Measurements from ENCODE around the gene DNAI1.
"Not testable (repeated sequence)": the region's sequence is repeated elsewhere in the genome, so short reads cannot be mapped to it uniquely, and the experiment has no call there.

The DNAI1 gene

GRCh38 chr9:34526026-34526425 lies 67.4 kb downstream of the DNAI1 start:
- in situ Hi-C loops (cut with MboI; ENCODE audit: low sequenced_read_pairs): no loop called here

- in situ Hi-C loops (cut with MboI; ENCODE audit: low sequenced_read_pairs): not testable (repeated sequence)
Measured at GRCh38 chr9:34532041-34532440, 73.4 kb downstream of the DNAI1 start.

GRCh38 chr9:34536685-34537084 lies 78.1 kb downstream of the DNAI1 start:
- in situ Hi-C loops (cut with MboI; ENCODE audit: low sequenced_read_pairs): no loop called here

- in situ Hi-C loops (cut with MboI; ENCODE audit: low sequenced_read_pairs): no loop called here
Measured at GRCh38 chr9:34540827-34541226, 82.2 kb downstream of the DNAI1 start.

- in situ Hi-C loops (cut with MboI; ENCODE audit: low sequenced_read_pairs): no loop called here
Measured at GRCh38 chr9:34541540-34541939, 82.9 kb downstream of the DNAI1 start.

- in situ Hi-C loops (cut with MboI; ENCODE audit: low sequenced_read_pairs): no loop called here
Measured at GRCh38 chr9:34544035-34544434, 85.4 kb downstream of the DNAI1 start.

GRCh38 chr9:34545497-34545896 lies 86.9 kb downstream of the DNAI1 start:
- in situ Hi-C loops (cut with MboI; ENCODE audit: low sequenced_read_pairs): no loop called here

GRCh38 chr9:34546102-34546833 lies 87.7 kb downstream of the DNAI1 start:
- in situ Hi-C loops (cut with MboI; ENCODE audit: low sequenced_read_pairs): no loop called here

- in situ Hi-C loops (cut with MboI; ENCODE audit: low sequenced_read_pairs): no loop called here
Measured at GRCh38 chr9:34546834-34547827, 88.5 kb downstream of the DNAI1 start.

- in situ Hi-C loops (cut with MboI; ENCODE audit: low sequenced_read_pairs): no loop called here
Measured at GRCh38 chr9:34547960-34548611, 89.5 kb downstream of the DNAI1 start.

- in situ Hi-C loops (cut with MboI; ENCODE audit: low sequenced_read_pairs): no loop called here
Measured at GRCh38 chr9:34549407-34549732, 90.8 kb downstream of the DNAI1 start.

GRCh38 chr9:34550016-34550680 lies 91.5 kb downstream of the DNAI1 start:
- in situ Hi-C loops (cut with MboI; ENCODE audit: low sequenced_read_pairs): no loop called here

- in situ Hi-C loops (cut with MboI; ENCODE audit: low sequenced_read_pairs): no loop called here
Measured at GRCh38 chr9:34550681-34551270, 92.2 kb downstream of the DNAI1 start.

GRCh38 chr9:34551751-34552605 lies 93.4 kb downstream of the DNAI1 start:
- in situ Hi-C loops (cut with MboI; ENCODE audit: low sequenced_read_pairs): no loop called here

- in situ Hi-C loops (cut with MboI; ENCODE audit: low sequenced_read_pairs): no loop called here
Measured at GRCh38 chr9:34552606-34552981, 94.0 kb downstream of the DNAI1 start.

- in situ Hi-C loops (cut with MboI; ENCODE audit: low sequenced_read_pairs): no loop called here
Measured at GRCh38 chr9:34552986-34553385, 94.4 kb downstream of the DNAI1 start.

- in situ Hi-C loops (cut with MboI; ENCODE audit: low sequenced_read_pairs): no loop called here
Measured at GRCh38 chr9:34553511-34554021, 95.0 kb downstream of the DNAI1 start.

GRCh38 chr9:34554211-34555001 lies 95.8 kb downstream of the DNAI1 start:
- in situ Hi-C loops (cut with MboI; ENCODE audit: low sequenced_read_pairs): no loop called here

- in situ Hi-C loops (cut with MboI; ENCODE audit: low sequenced_read_pairs): no loop called here
Measured at GRCh38 chr9:34555002-34555348, 96.4 kb downstream of the DNAI1 start.

Measured in HL-60/S4 treated with phorbol 12-myristate 13-acetate at 8.2 ng/mL for 4 days and 3 days (cell line).